Fibroblast of villous mesenchyme (primary cell): ENCODE measurements around the gene EFNB1. TPM values are rescaled to one million over a fixed set of nuclear protein-coding genes. Genes with fewer than 3 reads are reported as not detected.

Experiments
- DNase-seq: peaks from one replicate; pipeline ENCODE4 v3.0.0-alpha.2; 2010; ENCODE audit warnings: low read depth
- H3K4me3 ChIP-seq: 2 replicates; pipeline ENCODE4 v1.5.1; 2011; ENCODE audit warnings: low read depth, mild to moderate bottlenecking, low read length
- total RNA-seq: library from RNA; depleted of rRNA; stranded (reverse); fragments of >200 nt; gene quantifications from 2 replicates; pipeline ENCODE4 v1.2.3, GENCODE V29; 2012
- TF ChIP-seq, protein P1 (sequence below): IDR thresholded peaks from 2 replicates; pipeline ENCODE4 v1.5.1; 2012; ENCODE audit warnings: low read depth, mild to moderate bottlenecking, low read length; ENCODE audit not compliant: insufficient read depth

Gene EFNB1
- total RNA-seq, 1 donor = 24.6 TPM

DNA sequence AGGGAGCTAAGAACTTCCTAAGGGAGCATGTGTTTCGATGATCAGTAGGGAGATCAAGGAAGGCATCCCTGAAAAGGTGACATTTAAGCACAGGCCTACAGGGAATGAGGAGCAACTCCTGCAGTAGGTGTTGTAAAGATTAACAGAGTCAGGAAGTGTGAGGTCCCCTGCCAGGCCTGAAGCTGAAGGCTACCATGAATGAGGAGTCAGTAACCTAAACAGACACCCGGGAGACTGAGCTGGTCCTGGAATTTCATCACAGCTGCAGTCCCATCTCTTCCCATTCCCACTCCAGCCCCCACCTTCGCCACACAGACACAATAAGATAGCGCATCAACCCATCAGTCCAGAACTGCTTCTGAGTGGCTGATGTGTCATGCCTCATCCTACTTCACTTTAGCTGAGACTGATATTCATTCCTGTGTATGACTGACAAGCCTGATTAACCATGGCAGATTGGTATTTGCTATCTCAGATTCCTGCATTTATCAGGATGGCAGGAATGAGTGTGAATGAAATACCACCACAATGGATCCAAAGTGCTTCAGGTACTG lies 27.0 kb upstream of the EFNB1 start:
- no peak for DNase-seq
- H3K4me3 ChIP-seq = no peak overlapping the region
- TF ChIP-seq, protein P1, sequence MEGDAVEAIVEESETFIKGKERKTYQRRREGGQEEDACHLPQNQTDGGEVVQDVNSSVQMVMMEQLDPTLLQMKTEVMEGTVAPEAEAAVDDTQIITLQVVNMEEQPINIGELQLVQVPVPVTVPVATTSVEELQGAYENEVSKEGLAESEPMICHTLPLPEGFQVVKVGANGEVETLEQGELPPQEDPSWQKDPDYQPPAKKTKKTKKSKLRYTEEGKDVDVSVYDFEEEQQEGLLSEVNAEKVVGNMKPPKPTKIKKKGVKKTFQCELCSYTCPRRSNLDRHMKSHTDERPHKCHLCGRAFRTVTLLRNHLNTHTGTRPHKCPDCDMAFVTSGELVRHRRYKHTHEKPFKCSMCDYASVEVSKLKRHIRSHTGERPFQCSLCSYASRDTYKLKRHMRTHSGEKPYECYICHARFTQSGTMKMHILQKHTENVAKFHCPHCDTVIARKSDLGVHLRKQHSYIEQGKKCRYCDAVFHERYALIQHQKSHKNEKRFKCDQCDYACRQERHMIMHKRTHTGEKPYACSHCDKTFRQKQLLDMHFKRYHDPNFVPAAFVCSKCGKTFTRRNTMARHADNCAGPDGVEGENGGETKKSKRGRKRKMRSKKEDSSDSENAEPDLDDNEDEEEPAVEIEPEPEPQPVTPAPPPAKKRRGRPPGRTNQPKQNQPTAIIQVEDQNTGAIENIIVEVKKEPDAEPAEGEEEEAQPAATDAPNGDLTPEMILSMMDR = no peak

DNA sequence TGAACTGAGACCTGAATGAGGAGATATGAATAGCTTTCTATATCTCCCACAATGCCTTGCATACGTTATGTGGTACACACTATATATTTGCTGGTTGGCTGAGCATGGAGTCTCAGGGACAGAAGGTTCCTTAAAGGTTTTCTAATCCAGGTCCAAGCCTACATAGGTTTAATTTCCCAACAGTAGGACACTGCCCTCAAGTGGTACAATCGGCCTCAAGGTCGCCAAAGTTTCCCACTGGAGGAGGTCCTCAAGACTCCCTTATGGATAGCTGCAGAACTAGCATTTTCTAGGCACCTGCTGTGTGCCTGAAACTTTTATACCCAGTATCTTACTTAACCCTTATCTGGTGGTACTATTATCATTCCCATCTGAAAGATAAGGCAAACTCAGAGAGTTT lies 21.0 kb upstream of the EFNB1 start:
- TF ChIP-seq, protein P1 = peak; percentile 35
- peak; percentile 19 for DNase-seq
- H3K4me3 ChIP-seq = no peak overlapping the region

DNA sequence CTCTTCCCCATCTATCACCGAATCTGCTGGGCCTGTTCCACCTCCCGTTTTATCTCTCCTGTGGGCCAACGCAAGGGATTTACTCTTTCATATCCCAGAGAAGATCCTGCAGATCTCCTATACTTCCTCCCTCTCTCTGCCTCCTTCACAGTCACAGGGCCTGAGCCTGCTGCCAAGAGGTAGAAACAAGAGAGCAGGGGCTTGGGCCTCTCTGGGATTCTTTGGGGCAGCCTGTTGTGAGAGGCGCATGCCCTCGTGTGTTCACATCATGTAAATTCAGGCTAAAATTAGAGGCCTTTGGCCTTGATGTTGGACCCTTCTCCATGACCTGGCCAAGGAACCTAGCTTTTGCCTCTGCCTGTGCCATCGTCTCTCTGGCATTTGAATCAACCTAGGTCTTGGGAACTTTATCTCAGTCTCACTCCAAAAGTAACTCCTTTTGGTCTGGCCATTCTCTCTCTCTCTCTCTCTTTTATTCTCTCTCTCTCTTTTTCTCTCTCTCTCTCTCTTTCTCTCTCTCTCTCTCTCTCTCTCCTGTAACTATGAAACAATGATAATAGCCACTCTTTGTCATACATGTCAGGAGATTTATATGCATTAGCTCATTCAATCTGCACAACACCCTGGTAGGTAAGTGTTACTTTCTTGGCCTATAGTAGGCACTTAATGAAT lies 20.0 kb upstream of the EFNB1 start:
- TF ChIP-seq, protein P1 = peak; percentile 31
- DNase-seq = no peak
- H3K4me3 ChIP-seq = no peak overlapping the region

DNA sequence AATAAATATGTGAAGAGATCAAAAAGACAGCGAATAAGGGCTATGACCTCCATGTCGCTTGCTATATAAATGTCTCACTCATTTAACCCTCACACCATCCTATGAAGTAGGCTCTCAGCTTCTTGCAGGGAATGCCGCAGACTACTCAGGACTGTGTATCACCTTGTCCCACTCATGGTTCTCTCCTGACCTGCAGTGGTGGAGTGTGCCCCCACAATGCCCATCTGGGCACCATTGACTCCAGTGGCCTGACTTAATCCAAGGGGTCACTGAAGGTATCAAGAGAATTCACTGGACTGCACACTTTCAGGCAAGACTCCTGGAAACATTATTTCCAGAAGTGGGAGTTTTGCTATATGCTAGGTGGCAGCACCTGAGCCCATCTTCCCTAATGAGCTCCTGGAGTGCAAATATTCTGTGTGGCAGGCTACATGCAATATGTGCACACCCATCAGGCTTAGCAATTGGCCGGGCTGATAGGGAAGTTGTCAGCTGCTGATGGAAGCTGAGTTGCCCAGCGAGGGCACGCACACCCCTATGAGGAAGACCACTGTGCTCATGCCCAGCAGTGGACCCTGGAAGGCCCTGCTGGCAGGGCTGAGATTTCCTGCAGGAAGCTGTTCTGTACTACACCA lies 8.2 kb upstream of the EFNB1 start:
- TF ChIP-seq, protein P1 = no peak
- no peak overlapping the region for H3K4me3 ChIP-seq
- DNase-seq = no peak

DNA sequence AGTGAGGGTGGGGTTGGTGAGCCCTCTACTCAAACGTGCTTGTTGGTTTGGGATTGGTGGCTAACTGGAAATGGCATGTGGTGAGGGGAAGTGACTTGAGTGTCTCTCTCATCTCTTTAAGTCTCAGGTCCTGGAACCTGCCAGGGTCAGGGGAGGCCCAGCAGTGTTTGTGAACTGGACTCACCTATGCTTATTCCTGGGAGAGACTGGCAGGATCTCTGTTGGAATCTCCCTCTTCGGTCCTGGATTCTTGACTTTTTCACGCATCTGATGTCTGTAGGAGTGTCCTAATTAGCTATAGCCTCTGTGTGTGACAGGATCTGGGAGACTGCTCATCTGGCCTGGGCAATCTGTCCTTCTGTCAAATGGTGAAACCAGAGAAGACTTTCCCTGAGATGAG lies 7.2 kb upstream of the EFNB1 start:
- no peak for DNase-seq
- TF ChIP-seq, protein P1 = no peak
- H3K4me3 ChIP-seq = no peak overlapping the region

DNA sequence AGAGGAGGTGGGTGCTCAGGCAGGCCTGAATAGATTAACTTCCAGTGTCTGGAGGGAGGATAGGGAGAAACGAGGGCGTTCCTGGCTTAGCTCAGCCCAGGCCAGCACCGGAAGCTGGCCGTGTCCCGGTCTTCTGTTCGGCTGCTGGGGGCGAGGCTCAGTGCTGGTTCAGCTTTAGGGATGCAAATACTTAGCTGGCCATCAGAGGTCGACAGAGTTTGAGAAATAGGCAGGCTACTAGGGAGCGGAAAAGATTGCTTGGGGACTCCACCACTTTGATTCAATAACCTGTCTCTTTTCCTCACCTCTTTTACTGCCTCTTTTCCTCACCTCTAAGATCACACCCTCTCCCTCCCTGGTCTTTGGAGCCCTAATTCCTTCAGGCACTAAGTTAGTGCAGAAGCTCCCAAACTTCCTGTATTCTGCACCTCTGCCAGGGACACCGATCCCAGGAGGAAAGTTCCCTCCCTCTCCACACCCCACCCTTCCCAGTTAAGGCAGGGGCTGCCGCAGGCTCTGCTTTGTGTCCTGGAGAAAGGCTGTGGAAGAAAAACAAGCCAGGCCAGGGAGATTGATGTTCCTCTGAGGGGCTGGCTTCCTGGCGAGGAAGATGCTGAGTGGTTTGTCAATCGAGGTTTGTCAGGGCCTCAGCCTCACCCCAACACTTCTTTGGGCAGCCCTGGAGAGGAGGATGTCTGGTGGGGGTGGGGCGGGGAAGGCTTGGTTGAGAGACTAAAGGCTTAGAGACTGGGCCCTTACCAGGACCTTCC lies 6.0 kb upstream of the EFNB1 start:
- H3K4me3 ChIP-seq = no peak overlapping the region
- TF ChIP-seq, protein P1 = peak; percentile 61
- peak; percentile 65 for DNase-seq
